Keratinocyte (primary cell): ENCODE measurements around the gene TSC1. TPM values are rescaled to one million over a fixed set of nuclear protein-coding genes. Genes with fewer than 3 reads are reported as not detected.

Experiments used
- DNase-seq: peaks from one replicate; pipeline ENCODE4 v3.0.0-alpha.2; 2011; ENCODE audit warnings: low read depth, missing footprints, low spot score
- FAIRE-seq: peaks from 2 replicates; lab custom pipeline; 2011; peaks lifted over from hg19 to GRCh38; lab: Jason Lieb, UNC
- H2AFZ ChIP-seq: 2 replicates; pipeline ENCODE4 v1.6.0; 2012; ENCODE audit warnings: low read length, control low read depth, inconsistent platforms; ENCODE audit not compliant: control insufficient read depth
- H3K27ac ChIP-seq: 2 replicates; pipeline ENCODE4 v1.5.1; 2011; ENCODE audit warnings: low read length; ENCODE audit not compliant: control insufficient read depth, insufficient read depth
- H3K27me3 ChIP-seq: 3 replicates; pipeline ENCODE4 v1.6.0; 2011; ENCODE audit warnings: low read length; ENCODE audit not compliant: control insufficient read depth, insufficient read depth; ENCODE audit errors: extremely low read depth
- H3K36me3 ChIP-seq, 2 experiments: 2 replicates in 1 of 2; 3 replicates in 1 of 2; pipeline ENCODE4 v1.5.1; 2011; ENCODE audit warnings: low read length in 2 of 2, mild to moderate bottlenecking in 1 of 2; ENCODE audit not compliant: control insufficient read depth in 2 of 2, insufficient read depth in 2 of 2; ENCODE audit errors: extremely low read depth in 1 of 2
- H3K4me1 ChIP-seq: 3 replicates; pipeline ENCODE4 v1.5.1; 2011; ENCODE audit warnings: low read length; ENCODE audit not compliant: control insufficient read depth, insufficient read depth; ENCODE audit errors: extremely low read depth
- H3K4me2 ChIP-seq: 3 replicates; pipeline ENCODE4 v1.6.0; 2011; ENCODE audit warnings: low read depth, low read length; ENCODE audit not compliant: control insufficient read depth, insufficient read depth; ENCODE audit errors: extremely low read depth
- H3K4me3 ChIP-seq, 3 experiments: fragments of 200-600 bp in 1 of 3; sonication (generic) in 1 of 3; 2 replicates in 2 of 3; 3 replicates in 1 of 3; pipeline ENCODE4 v1.5.1; 2011 to 2016; ENCODE audit warnings: low read length in 3 of 3, mild to moderate bottlenecking in 3 of 3, control low read depth in 2 of 3, inconsistent platforms in 1 of 3, low read depth in 1 of 3, mixed read lengths in 1 of 3, mixed run types in 1 of 3, moderate library complexity in 1 of 3; ENCODE audit not compliant: control insufficient read depth in 2 of 3, insufficient read depth in 2 of 3; ENCODE audit errors: extremely low read depth in 1 of 3
- H3K79me2 ChIP-seq: 2 replicates; pipeline ENCODE4 v1.6.0; 2012; ENCODE audit warnings: low read length; ENCODE audit not compliant: control insufficient read depth, insufficient read depth
- H3K9ac ChIP-seq: 3 replicates; pipeline ENCODE4 v1.6.0; 2011; ENCODE audit warnings: low read length; ENCODE audit not compliant: control insufficient read depth, insufficient read depth; ENCODE audit errors: extremely low read depth
- H3K9me1 ChIP-seq: 3 replicates; pipeline ENCODE4 v1.6.0; 2011; ENCODE audit warnings: low read length; ENCODE audit not compliant: control insufficient read depth, insufficient read depth; ENCODE audit errors: extremely low read depth
- H3K9me3 ChIP-seq: 2 replicates; pipeline ENCODE4 v1.5.1; 2012; ENCODE audit warnings: low read depth, low read length; ENCODE audit not compliant: control insufficient read depth
- H4K20me1 ChIP-seq: 3 replicates; pipeline ENCODE4 v1.6.0; 2011; ENCODE audit warnings: low read length; ENCODE audit not compliant: control insufficient read depth, insufficient read depth; ENCODE audit errors: extremely low read depth
- EZH2 ChIP-seq: IDR thresholded peaks from one replicate; pipeline ENCODE4 v1.6.1; 2012; ENCODE audit warnings: inconsistent platforms, mild to moderate bottlenecking, low read length, moderate library complexity
- dilution Hi-C: fragments of 300-500 bp; cut with MboI; formaldehyde crosslinking; loops from one replicate; pipeline ENCODE4 v1.7.0; 2020; ENCODE audit warnings: low sequenced_read_pairs; ENCODE audit not compliant: extremely low pct_ligation_motif_present
- polyA plus RNA-seq, 5 experiments: library from polyadenylated mRNA; depleted of rRNA in 3 of 5; stranded (reverse) in 3 of 5; stranded (forward) in 1 of 5; unstranded in 1 of 5; fragments of >200 nt; gene quantifications; 1 replicate in 1 of 5; 2 replicates in 3 of 5; 3 replicates in 1 of 5; pipeline versions ENCODE4 v1.2.1 to v1.2.3, GENCODE V29; 2011 to 2012; ENCODE audit warnings: missing spikeins in 2 of 5, low read depth in 1 of 5, low replicate concordance in 1 of 5
- TF ChIP-seq, protein P1 (sequence below), 3 experiments: IDR thresholded peaks in 1 of 3; conservative IDR thresholded peaks in 1 of 3; optimal IDR thresholded peaks in 1 of 3; 2 replicates in 2 of 3; 3 replicates in 1 of 3; pipeline versions ENCODE3 to v1.5.1; 2011; ENCODE audit warnings: low read length in 3 of 3, mild to moderate bottlenecking in 3 of 3, moderate library complexity in 2 of 3, control low read depth in 1 of 3, inconsistent platforms in 1 of 3; ENCODE audit not compliant: insufficient read depth in 2 of 3; ENCODE audit errors: extremely low read depth in 1 of 3

TSC1 gene
- polyA plus RNA-seq, 1 donor (not counting 4 experiments of a cell fraction or from before 2014, with no cell fraction given), result 26.1 TPM

- no peak for FAIRE-seq
- dilution Hi-C loops, result no loop called here
- Histone ChIP-seq H3K4me2 (no peak overlapping the region), H3K27me3 (no peaks in the 10 kb centered on the region), H3K36me3 (peaks cover 0 to 3% of the 10 kb centered on the region in 2 experiments), H3K27ac (no peak overlapping the region), H3K79me2 (no peaks in the 10 kb centered on the region), H3K4me3 (no peak overlapping the region), H3K9ac (no peak overlapping the region), H4K20me1 (no peaks in the 10 kb centered on the region), H3K4me1 (peaks cover 9% of the 10 kb centered on the region), H2AFZ (no peak overlapping the region), H3K9me1 (no peaks in the 10 kb centered on the region), H3K9me3 (no peaks in the 10 kb centered on the region)
- no peak for TF ChIP-seq EZH2
- TF ChIP-seq, protein P1, sequence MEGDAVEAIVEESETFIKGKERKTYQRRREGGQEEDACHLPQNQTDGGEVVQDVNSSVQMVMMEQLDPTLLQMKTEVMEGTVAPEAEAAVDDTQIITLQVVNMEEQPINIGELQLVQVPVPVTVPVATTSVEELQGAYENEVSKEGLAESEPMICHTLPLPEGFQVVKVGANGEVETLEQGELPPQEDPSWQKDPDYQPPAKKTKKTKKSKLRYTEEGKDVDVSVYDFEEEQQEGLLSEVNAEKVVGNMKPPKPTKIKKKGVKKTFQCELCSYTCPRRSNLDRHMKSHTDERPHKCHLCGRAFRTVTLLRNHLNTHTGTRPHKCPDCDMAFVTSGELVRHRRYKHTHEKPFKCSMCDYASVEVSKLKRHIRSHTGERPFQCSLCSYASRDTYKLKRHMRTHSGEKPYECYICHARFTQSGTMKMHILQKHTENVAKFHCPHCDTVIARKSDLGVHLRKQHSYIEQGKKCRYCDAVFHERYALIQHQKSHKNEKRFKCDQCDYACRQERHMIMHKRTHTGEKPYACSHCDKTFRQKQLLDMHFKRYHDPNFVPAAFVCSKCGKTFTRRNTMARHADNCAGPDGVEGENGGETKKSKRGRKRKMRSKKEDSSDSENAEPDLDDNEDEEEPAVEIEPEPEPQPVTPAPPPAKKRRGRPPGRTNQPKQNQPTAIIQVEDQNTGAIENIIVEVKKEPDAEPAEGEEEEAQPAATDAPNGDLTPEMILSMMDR (optimal IDR thresholded peaks at IDR 0.05 in 1 of 3, IDR thresholded peaks at IDR 0.05 in 1 of 3, conservative IDR thresholded peaks at IDR 0.05 in 1 of 3; ENCODE audit: extremely low read depth in 1 of 3, insufficient read depth in 2 of 3, low read length in 3 of 3), result no peak
- no peak for DNase-seq
Measured at GRCh38 chr9:132883349-132884294, 60.8 kb downstream of the TSC1 start.

- no peak overlapping the region for H3K27ac ChIP-seq
Measured at GRCh38 chr9:132882616-132883015, 61.8 kb downstream of the TSC1 start.

More at GRCh38 chr9:132882616-132883015, 61.8 kb downstream of the TSC1 start:
- Histone ChIP-seq H3K9me1 (no peaks in the 10 kb centered on the region), H3K79me2 (no peaks in the 10 kb centered on the region), H4K20me1 (no peaks in the 10 kb centered on the region), H3K4me3 (no peak overlapping the region), H3K27me3 (no peaks in the 10 kb centered on the region), H3K4me1 (peaks cover 9% of the 10 kb centered on the region), H3K36me3 (peaks cover 0 to 3% of the 10 kb centered on the region in 2 experiments), H3K4me2 (no peak overlapping the region), H3K9ac (no peak overlapping the region), H2AFZ (no peak overlapping the region), H3K9me3 (no peaks in the 10 kb centered on the region)
- FAIRE-seq (no peak), DNase-seq (no peak)
- TF ChIP-seq EZH2, result no peak
- TF ChIP-seq, protein P1 (optimal IDR thresholded peaks at IDR 0.05 in 1 of 3, IDR thresholded peaks at IDR 0.05 in 1 of 3, conservative IDR thresholded peaks at IDR 0.05 in 1 of 3; ENCODE audit: extremely low read depth in 1 of 3, insufficient read depth in 2 of 3, low read length in 3 of 3), result no peak
- dilution Hi-C loops, result no loop called here
